ENCODE measurements around the gene HAL.

DNA sequence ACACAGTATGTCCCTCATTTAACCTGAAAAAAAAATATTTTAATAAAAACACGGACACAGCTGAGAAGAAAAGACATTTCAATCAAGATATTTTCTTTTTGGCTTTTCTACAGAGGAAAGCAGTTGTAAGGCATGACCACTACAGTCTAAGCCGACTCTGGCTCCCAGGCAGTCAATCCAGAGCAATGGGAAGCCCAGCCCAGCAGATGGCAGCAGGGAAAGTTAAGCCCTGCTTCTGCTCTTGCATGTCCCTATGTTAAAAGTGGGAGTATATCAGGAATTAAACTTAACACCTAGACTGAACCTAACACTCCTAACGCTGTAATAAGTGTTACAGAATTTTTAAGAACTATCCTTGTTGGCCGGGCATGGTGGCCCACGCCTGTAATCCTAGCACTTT lies 19.5 kb upstream of the HAL start:
- TF ChIP-seq CTCF (IDR thresholded peaks at IDR 0.05): peak; percentile 71
- TF ChIP-seq ZFX (IDR thresholded peaks at IDR 0.05; ENCODE audit: borderline replicate concordance): no peak
